Measurements from ENCODE around the gene PTPRU. TPM values are rescaled to one million over a fixed set of nuclear protein-coding genes. Genes with fewer than 3 reads are reported as not detected.

Gene PTPRU
- total RNA-seq, 1 experiment from 2014 or later: 54.5 TPM

DNA sequence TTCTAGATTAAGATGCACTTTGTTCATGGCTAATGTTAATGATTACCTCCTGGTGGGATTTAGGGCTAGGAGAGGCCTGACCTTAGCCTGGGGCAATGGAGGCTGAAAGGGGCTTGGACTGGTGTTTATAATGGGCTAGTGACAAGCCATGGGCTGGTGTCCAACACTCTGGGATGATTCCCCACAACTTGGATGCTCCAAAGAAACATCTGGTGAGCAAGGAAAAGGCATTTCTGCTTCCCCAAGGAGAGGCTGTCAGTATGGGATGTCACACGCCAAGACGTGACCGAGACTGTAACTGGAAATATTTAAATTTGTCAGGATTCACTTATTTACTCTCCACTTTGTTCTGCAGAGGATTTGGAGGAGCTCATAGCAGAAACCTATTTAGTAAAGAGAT is 45.2 kb downstream of the PTPRU start:
- H3K4me1 Mint-ChIP-seq (ENCODE audit: low read depth, unreplicated experiment): peaks cover 13% of the 10 kb centered on the region
- H3K27me3 Mint-ChIP-seq (ENCODE audit: unreplicated experiment): no peaks in the 10 kb centered on the region
- intact Hi-C loops (cut with micrococcal nuclease; ENCODE audit: unreplicated experiment): no loop called here
- DNase-seq: no peak
- TF ChIP-seq, protein P1, sequence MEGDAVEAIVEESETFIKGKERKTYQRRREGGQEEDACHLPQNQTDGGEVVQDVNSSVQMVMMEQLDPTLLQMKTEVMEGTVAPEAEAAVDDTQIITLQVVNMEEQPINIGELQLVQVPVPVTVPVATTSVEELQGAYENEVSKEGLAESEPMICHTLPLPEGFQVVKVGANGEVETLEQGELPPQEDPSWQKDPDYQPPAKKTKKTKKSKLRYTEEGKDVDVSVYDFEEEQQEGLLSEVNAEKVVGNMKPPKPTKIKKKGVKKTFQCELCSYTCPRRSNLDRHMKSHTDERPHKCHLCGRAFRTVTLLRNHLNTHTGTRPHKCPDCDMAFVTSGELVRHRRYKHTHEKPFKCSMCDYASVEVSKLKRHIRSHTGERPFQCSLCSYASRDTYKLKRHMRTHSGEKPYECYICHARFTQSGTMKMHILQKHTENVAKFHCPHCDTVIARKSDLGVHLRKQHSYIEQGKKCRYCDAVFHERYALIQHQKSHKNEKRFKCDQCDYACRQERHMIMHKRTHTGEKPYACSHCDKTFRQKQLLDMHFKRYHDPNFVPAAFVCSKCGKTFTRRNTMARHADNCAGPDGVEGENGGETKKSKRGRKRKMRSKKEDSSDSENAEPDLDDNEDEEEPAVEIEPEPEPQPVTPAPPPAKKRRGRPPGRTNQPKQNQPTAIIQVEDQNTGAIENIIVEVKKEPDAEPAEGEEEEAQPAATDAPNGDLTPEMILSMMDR (IDR thresholded peaks at IDR 0.05; ENCODE audit: unreplicated experiment): no peak
- no peak overlapping the region for H3K27ac Mint-ChIP-seq (ENCODE audit: unreplicated experiment)
- peaks cover 5% of the 10 kb centered on the region for H3K36me3 Mint-ChIP-seq (ENCODE audit: insufficient read depth, unreplicated experiment)
- CTCF ChIA-PET: no interaction called here
- no peak overlapping the region for H3K4me3 Mint-ChIP-seq (ENCODE audit: low read depth, unreplicated experiment)
- H3K9me3 Mint-ChIP-seq (ENCODE audit: low read depth, unreplicated experiment): no peaks in the 10 kb centered on the region
- no TSS peak for BruUV-seq (replicated peaks)

DNA sequence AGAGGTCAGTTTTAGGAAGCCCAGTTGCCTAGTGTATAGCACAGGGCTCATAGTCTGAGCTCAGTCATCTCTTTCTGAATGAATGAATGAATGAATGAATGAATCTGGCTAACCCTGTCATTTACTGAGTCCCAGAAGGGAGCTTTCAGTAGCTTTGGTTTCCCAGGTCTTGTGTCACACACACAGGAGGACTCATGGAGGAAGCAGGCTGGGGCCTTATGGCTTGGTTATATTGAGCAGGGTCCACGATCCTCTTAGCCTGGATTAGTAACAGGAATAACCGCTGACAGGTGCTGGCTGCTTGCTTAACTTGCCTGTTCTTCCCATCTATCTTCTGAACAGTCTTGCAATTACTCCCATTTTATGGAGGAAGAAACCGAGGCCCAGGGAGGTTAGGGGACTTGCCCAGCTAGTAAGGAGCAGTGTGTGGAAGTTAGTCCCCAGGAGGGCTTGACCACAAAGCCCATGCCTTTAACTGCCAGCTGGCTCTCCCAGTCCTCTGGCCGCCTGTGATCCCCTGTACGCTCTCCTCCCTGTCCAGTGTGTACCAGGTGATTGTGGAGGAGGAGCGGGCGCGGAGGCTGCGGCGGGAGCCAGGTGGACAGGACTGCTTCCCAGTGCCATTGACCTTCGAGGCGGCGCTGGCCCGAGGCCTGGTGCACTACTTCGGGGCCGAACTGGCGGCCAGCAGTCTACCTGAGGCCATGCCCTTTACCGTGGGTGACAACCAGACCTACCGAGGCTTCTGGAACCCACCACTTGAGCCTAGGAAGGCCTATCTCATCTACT is 46.0 kb downstream of the PTPRU start:
- H3K4me1 Mint-ChIP-seq (ENCODE audit: low read depth, unreplicated experiment): peaks cover 13% of the 10 kb centered on the region
- BruUV-seq (replicated peaks): no TSS peak
- H3K27me3 Mint-ChIP-seq (ENCODE audit: unreplicated experiment): no peaks in the 10 kb centered on the region
- H3K4me3 Mint-ChIP-seq (ENCODE audit: low read depth, unreplicated experiment): no peak overlapping the region
- TF ChIP-seq, protein P1 (IDR thresholded peaks at IDR 0.05; ENCODE audit: unreplicated experiment): no peak
- CTCF ChIA-PET: no interaction called here
- no peaks in the 10 kb centered on the region for H3K9me3 Mint-ChIP-seq (ENCODE audit: low read depth, unreplicated experiment)
- intact Hi-C loops (cut with micrococcal nuclease; ENCODE audit: unreplicated experiment): no loop called here
- no peak for DNase-seq
- H3K27ac Mint-ChIP-seq (ENCODE audit: unreplicated experiment): no peak overlapping the region
- H3K36me3 Mint-ChIP-seq (ENCODE audit: insufficient read depth, unreplicated experiment): peaks cover 5% of the 10 kb centered on the region

DNA sequence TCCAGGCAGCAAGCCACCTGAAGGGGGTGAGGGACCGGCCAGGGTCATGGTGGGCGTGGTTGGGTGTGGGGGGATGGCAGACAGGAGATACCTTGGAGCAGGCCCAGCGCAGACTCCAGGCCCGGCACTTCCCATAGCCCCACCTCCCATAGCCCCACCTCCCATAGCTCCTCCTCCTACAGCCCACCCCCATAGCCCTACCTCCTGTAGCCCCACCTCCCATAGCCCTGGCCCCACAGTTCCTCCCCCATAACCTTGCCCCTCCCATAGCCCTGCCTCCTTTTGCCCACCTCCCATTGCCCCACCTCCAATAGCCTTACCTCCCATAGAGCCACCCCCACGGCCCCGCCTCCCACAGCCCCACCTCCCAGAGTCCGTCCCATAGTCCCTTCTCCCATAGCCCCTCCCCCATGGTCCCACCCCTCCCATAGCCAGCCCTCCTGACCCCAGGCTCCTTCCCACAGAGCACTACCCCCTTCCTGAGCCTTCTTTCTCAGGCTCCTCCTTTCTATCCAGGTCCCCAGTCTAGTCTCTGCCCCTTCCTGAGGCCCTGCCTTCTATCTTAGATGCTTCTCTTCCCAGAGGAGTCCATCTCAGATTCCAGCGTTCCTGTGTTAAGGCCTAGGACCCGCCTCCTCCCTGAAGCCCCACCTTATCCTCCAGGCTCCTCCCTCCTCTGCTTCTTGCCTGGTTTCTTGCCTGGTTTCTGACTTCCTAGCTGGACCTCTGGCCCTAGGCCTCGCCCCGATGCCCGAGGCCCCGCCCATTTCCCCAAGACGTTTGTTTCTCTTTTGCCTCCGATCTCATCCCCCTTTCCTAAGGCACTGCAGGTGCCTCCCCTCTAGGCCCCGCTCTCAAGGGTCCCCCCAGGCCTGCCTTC is 46.8 kb downstream of the PTPRU start:
- BruUV-seq (replicated peaks): no TSS peak
- H3K9me3 Mint-ChIP-seq (ENCODE audit: low read depth, unreplicated experiment): no peaks in the 10 kb centered on the region
- no peak overlapping the region for H3K27ac Mint-ChIP-seq (ENCODE audit: unreplicated experiment)
- CTCF ChIA-PET: no interaction called here
- no peak overlapping the region for H3K4me3 Mint-ChIP-seq (ENCODE audit: low read depth, unreplicated experiment)
- peaks cover 5% of the 10 kb centered on the region for H3K36me3 Mint-ChIP-seq (ENCODE audit: insufficient read depth, unreplicated experiment)
- H3K27me3 Mint-ChIP-seq (ENCODE audit: unreplicated experiment): no peaks in the 10 kb centered on the region
- DNase-seq: peak; percentile 18
- intact Hi-C loops (cut with micrococcal nuclease; ENCODE audit: unreplicated experiment): no loop called here
- H3K4me1 Mint-ChIP-seq (ENCODE audit: low read depth, unreplicated experiment): peaks cover 13% of the 10 kb centered on the region
- TF ChIP-seq, protein P1 (IDR thresholded peaks at IDR 0.05; ENCODE audit: unreplicated experiment): no peak

DNA sequence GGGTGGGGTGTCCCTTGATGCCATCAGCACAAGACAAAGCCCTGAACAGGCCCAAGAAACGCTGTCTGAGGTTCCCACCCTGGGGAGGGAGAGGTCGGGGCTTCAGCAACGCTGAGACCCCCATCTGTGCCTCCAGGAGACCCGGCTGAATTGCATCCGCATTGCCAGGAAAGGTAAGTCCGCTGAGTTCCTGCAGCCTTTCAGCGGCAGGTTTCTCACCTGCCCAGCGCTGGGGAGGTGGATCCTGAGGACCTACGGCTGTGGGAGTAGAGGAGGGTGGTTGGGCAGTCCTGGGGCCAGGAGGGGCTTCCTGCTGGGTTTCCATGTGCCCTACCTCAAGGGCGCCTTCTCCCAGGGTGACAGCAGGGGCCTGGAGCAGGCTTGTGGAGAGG is 47.5 kb downstream of the PTPRU start:
- Mint-ChIP-seq H3K4me1 (ENCODE audit: low read depth, unreplicated experiment) (peaks cover 13% of the 10 kb centered on the region), H3K27me3 (ENCODE audit: unreplicated experiment) (no peaks in the 10 kb centered on the region), H3K27ac (ENCODE audit: unreplicated experiment) (no peak overlapping the region), H3K36me3 (ENCODE audit: insufficient read depth, unreplicated experiment) (peaks cover 5% of the 10 kb centered on the region), H3K9me3 (ENCODE audit: low read depth, unreplicated experiment) (no peaks in the 10 kb centered on the region), H3K4me3 (ENCODE audit: low read depth, unreplicated experiment) (no peak overlapping the region)
- no TSS peak for BruUV-seq (replicated peaks)
- DNase-seq: no peak
- intact Hi-C loops (cut with micrococcal nuclease; ENCODE audit: unreplicated experiment): no loop called here
- TF ChIP-seq, protein P1 (IDR thresholded peaks at IDR 0.05; ENCODE audit: unreplicated experiment): no peak
- CTCF ChIA-PET: no interaction called here
